HepG2 (cell line): Measurements from ENCODE around the gene MBL2. TPM values are rescaled to one million over a fixed set of nuclear protein-coding genes. Genes with fewer than 3 reads are reported as not detected.

ENCODE experiments used
- ARNTL ChIP-seq: sonication (generic); formaldehyde crosslinking; IDR thresholded peaks from 2 replicates; pipeline ENCODE4 v1.4.0; 2020; ENCODE audit warnings: mild to moderate bottlenecking, missing genetic modification reagents
- CBX5 ChIP-seq: sonication (generic); formaldehyde crosslinking; IDR thresholded peaks from 2 replicates; pipeline ENCODE4 v1.4.0; 2020; ENCODE audit warnings: missing genetic modification reagents, borderline replicate concordance
- FOXJ3 ChIP-seq: sonication (generic); formaldehyde crosslinking; IDR thresholded peaks from 2 replicates; pipeline ENCODE4 v1.4.0; 2020; ENCODE audit warnings: missing genetic modification reagents, mild to moderate bottlenecking, borderline replicate concordance
- MIXL1 ChIP-seq: IDR thresholded peaks from 2 replicates; pipeline ENCODE4 v1.6.1; 2016
- PRMT3 ChIP-seq: sonication (generic); formaldehyde crosslinking; IDR thresholded peaks from 2 replicates; pipeline ENCODE4 v1.8.1; 2022; ENCODE audit warnings: low read depth, mild to moderate bottlenecking, moderate library complexity, missing genetic modification reagents, borderline replicate concordance
- RBFOX2 ChIP-seq: fragments of 200-400 bp; formaldehyde crosslinking; IDR thresholded peaks from 2 replicates; pipeline ENCODE4 v1.6.1; 2017; ENCODE audit warnings: low read depth, mild to moderate bottlenecking, low read length
- SOX13 ChIP-seq, 3 experiments: fragments of 450-650 bp in 1 of 3; sonication (generic) in 1 of 3; formaldehyde crosslinking in 1 of 3; IDR thresholded peaks in 2 of 3; conservative IDR thresholded peaks in 1 of 3; 2 replicates each; pipeline versions ENCODE4 v1.5.0 to v1.6.1; 2016 to 2020; ENCODE audit warnings: antibody characterized with exemption in 1 of 3, mild to moderate bottlenecking in 1 of 3, missing compliant biosample characterization in 1 of 3, missing genetic modification reagents in 1 of 3, moderate library complexity in 1 of 3
- TCF7 ChIP-seq: sonication (generic); IDR thresholded peaks from 2 replicates; pipeline ENCODE4 v1.6.1; 2016; ENCODE audit warnings: antibody characterized with exemption, low read depth
- ZNF224 ChIP-seq: sonication (generic); formaldehyde crosslinking; IDR thresholded peaks from 2 replicates; pipeline ENCODE4 v1.5.0; 2020; ENCODE audit warnings: mild to moderate bottlenecking, missing genetic modification reagents
- ZNF234 ChIP-seq: sonication (generic); formaldehyde crosslinking; conservative IDR thresholded peaks from 2 replicates; pipeline ENCODE4 v1.5.1; 2020; ENCODE audit warnings: mild to moderate bottlenecking, missing genetic modification reagents
- polyA plus RNA-seq, 8 experiments: library from polyadenylated mRNA; depleted of rRNA in 3 of 8; stranded (reverse) in 7 of 8; unstranded in 1 of 8; fragments of >200 nt; fragmentation: Illumina TruSeq in 4 of 8; extraction: Trizol in 4 of 8; gene quantifications; 2 replicates each; pipeline versions ENCODE4 v1.2.1 to v1.2.3, GENCODE V29; 2011 to 2016; ENCODE audit warnings: low read depth in 4 of 8, missing spikeins in 1 of 8, mixed read lengths in 1 of 8; ENCODE audit not compliant: insufficient read depth in 1 of 8
- total RNA-seq, 5 experiments: library from RNA; depleted of rRNA; stranded (reverse); fragments of >200 nt; fragmentation: Illumina TruSeq; extraction: Trizol; gene quantifications; 2 replicates each; pipeline ENCODE4 v1.2.3, GENCODE V29; 2016; ENCODE audit warnings: low read depth in 1 of 5
- TF ChIP-seq, protein P1 (sequence below), 2 experiments: IDR thresholded peaks; 2 replicates each; pipeline ENCODE4 v1.6.1; 2011 to 2012; ENCODE audit warnings: low read length in 2 of 2, borderline replicate concordance in 1 of 2, low read depth in 1 of 2, mild to moderate bottlenecking in 1 of 2, moderate library complexity in 1 of 2
- TF ChIP-seq, protein P2 (sequence below): sonication (generic); formaldehyde crosslinking; IDR thresholded peaks from 2 replicates; pipeline ENCODE4 v1.5.0; 2020; ENCODE audit warnings: mild to moderate bottlenecking, missing genetic modification reagents, borderline replicate concordance
- TF ChIP-seq, protein P3 (sequence below): sonication (generic); formaldehyde crosslinking; IDR thresholded peaks from 2 replicates; pipeline ENCODE4 v1.4.0; 2020; ENCODE audit warnings: missing genetic modification reagents

MBL2 gene
- total and polyA plus RNA-seq, 2 of the 13 experiments (the other 11 are each of a cell fraction or from before 2014, with no cell fraction given): 9.6 to 16.2 TPM

DNA sequence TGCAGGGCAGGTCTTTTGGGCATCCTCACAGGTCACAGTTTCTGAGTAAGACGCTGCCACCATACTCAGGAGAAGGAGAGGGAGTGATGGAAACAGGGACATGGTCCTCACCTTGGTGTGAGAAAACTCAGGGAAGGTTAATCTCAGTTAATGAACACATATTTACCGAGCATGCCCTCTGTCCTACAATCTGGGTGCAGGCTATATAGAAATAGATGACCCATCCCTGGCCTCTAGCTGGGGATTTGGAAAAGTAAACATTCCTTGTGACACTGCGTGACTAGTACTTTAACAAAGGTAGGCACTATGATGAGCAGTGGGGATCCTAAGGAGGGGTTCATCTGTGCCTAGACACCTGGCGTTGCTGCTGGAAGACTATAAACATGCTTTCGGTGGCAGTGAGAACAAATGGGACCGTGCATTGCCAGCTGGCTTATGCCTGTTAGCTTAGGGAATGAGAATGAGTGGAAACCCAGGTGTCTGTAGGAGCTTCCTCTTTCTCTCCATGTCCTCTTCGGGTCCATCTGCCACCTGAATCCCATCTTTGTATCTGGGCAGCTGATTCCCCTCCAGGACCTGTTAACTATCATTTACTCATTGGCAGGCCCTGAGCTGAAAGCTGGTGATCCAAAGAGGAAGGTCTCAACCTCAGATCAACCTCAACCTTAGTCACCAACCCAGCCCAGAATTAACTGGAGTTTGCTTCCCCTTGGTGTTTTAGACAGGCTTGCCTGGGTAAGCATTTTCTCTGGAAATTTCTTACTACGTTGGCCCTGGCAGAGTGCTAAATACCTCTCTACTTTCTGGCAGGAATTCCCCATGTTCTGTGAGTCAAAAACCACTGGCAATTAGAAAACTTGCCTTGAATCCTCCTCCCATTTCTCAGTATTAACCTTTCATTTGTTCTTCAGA, 794 bp downstream of the MBL2 start (continued):
- TF ChIP-seq, protein P1, sequence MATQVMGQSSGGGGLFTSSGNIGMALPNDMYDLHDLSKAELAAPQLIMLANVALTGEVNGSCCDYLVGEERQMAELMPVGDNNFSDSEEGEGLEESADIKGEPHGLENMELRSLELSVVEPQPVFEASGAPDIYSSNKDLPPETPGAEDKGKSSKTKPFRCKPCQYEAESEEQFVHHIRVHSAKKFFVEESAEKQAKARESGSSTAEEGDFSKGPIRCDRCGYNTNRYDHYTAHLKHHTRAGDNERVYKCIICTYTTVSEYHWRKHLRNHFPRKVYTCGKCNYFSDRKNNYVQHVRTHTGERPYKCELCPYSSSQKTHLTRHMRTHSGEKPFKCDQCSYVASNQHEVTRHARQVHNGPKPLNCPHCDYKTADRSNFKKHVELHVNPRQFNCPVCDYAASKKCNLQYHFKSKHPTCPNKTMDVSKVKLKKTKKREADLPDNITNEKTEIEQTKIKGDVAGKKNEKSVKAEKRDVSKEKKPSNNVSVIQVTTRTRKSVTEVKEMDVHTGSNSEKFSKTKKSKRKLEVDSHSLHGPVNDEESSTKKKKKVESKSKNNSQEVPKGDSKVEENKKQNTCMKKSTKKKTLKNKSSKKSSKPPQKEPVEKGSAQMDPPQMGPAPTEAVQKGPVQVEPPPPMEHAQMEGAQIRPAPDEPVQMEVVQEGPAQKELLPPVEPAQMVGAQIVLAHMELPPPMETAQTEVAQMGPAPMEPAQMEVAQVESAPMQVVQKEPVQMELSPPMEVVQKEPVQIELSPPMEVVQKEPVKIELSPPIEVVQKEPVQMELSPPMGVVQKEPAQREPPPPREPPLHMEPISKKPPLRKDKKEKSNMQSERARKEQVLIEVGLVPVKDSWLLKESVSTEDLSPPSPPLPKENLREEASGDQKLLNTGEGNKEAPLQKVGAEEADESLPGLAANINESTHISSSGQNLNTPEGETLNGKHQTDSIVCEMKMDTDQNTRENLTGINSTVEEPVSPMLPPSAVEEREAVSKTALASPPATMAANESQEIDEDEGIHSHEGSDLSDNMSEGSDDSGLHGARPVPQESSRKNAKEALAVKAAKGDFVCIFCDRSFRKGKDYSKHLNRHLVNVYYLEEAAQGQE (IDR thresholded peaks at IDR 0.05; ENCODE audit: borderline replicate concordance in 1 of 2, low read depth in 1 of 2, low read length in 2 of 2): peak in 1 of 2 experiments; percentile 46; a peak in 1 of 4 replicates
- peak; percentile 93 for TF ChIP-seq MIXL1 (CRISPR knock-in tag)
- TF ChIP-seq PRMT3 (CRISPR knock-in tag): no peak
- TF ChIP-seq SOX13 (IDR thresholded peaks at IDR 0.05): peak; percentile 56; the same call in 1 of the 2 replicates
- TF ChIP-seq SOX13 (CRISPR knock-in tag; conservative IDR thresholded peaks at IDR 0.05 in 1 of 2, IDR thresholded peaks at IDR 0.05 in 1 of 2): peak in 1 of 2 experiments; percentile 88; a peak in 2 of 4 replicates
- TF ChIP-seq ARNTL (CRISPR knock-in tag): peak; percentile 61
- peak; percentile 5; the same call in 1 of the 2 replicates for TF ChIP-seq CBX5 (CRISPR knock-in tag)
- TF ChIP-seq FOXJ3: peak; percentile 30; the same call in 1 of the 2 replicates
- TF ChIP-seq ZNF224: no peak
- TF ChIP-seq, protein P2, sequence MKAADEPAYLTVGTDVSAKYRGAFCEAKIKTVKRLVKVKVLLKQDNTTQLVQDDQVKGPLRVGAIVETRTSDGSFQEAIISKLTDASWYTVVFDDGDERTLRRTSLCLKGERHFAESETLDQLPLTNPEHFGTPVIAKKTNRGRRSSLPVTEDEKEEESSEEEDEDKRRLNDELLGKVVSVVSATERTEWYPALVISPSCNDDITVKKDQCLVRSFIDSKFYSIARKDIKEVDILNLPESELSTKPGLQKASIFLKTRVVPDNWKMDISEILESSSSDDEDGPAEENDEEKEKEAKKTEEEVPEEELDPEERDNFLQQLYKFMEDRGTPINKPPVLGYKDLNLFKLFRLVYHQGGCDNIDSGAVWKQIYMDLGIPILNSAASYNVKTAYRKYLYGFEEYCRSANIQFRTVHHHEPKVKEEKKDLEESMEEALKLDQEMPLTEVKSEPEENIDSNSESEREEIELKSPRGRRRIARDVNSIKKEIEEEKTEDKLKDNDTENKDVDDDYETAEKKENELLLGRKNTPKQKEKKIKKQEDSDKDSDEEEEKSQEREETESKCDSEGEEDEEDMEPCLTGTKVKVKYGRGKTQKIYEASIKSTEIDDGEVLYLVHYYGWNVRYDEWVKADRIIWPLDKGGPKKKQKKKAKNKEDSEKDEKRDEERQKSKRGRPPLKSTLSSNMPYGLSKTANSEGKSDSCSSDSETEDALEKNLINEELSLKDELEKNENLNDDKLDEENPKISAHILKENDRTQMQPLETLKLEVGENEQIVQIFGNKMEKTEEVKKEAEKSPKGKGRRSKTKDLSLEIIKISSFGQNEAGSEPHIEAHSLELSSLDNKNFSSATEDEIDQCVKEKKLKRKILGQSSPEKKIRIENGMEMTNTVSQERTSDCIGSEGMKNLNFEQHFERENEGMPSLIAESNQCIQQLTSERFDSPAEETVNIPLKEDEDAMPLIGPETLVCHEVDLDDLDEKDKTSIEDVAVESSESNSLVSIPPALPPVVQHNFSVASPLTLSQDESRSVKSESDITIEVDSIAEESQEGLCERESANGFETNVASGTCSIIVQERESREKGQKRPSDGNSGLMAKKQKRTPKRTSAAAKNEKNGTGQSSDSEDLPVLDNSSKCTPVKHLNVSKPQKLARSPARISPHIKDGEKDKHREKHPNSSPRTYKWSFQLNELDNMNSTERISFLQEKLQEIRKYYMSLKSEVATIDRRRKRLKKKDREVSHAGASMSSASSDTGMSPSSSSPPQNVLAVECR: peak; percentile 32; the same call in 1 of the 2 replicates
- no peak for TF ChIP-seq ZNF234 (CRISPR knock-in tag)
- TF ChIP-seq, protein P3, sequence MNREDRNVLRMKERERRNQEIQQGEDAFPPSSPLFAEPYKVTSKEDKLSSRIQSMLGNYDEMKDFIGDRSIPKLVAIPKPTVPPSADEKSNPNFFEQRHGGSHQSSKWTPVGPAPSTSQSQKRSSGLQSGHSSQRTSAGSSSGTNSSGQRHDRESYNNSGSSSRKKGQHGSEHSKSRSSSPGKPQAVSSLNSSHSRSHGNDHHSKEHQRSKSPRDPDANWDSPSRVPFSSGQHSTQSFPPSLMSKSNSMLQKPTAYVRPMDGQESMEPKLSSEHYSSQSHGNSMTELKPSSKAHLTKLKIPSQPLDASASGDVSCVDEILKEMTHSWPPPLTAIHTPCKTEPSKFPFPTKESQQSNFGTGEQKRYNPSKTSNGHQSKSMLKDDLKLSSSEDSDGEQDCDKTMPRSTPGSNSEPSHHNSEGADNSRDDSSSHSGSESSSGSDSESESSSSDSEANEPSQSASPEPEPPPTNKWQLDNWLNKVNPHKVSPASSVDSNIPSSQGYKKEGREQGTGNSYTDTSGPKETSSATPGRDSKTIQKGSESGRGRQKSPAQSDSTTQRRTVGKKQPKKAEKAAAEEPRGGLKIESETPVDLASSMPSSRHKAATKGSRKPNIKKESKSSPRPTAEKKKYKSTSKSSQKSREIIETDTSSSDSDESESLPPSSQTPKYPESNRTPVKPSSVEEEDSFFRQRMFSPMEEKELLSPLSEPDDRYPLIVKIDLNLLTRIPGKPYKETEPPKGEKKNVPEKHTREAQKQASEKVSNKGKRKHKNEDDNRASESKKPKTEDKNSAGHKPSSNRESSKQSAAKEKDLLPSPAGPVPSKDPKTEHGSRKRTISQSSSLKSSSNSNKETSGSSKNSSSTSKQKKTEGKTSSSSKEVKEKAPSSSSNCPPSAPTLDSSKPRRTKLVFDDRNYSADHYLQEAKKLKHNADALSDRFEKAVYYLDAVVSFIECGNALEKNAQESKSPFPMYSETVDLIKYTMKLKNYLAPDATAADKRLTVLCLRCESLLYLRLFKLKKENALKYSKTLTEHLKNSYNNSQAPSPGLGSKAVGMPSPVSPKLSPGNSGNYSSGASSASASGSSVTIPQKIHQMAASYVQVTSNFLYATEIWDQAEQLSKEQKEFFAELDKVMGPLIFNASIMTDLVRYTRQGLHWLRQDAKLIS (CRISPR knock-in tag): 0 out of 2 replicates have a peak, but pooled peaks have one; percentile 39
- peak; percentile 72 for TF ChIP-seq TCF7
- peak; percentile 66; the same call in 1 of the 2 replicates for TF ChIP-seq RBFOX2
